Astrocyte of the spinal cord (primary cell): Measurements from ENCODE around the gene CAPN2.

Source experiments
- DNase-seq: peaks from one replicate; pipeline ENCODE4 v3.0.0; 2011; ENCODE audit warnings: low read depth, low spot score
- H3K4me3 ChIP-seq: 2 replicates; pipeline ENCODE4 v1.5.1; 2011; ENCODE audit warnings: low read depth, mild to moderate bottlenecking, low read length, moderate library complexity
- in situ Hi-C: cut with HindIII; loops from 2 replicates; pipeline ENCODE4 v1.10.0; 2017; ENCODE audit warnings: low sequenced_read_pairs
- TF ChIP-seq, protein P1 (sequence below): IDR thresholded peaks from 2 replicates; pipeline ENCODE4 v1.5.1; 2012; ENCODE audit warnings: low read depth, mild to moderate bottlenecking, low read length, inconsistent platforms

Gene CAPN2

DNA sequence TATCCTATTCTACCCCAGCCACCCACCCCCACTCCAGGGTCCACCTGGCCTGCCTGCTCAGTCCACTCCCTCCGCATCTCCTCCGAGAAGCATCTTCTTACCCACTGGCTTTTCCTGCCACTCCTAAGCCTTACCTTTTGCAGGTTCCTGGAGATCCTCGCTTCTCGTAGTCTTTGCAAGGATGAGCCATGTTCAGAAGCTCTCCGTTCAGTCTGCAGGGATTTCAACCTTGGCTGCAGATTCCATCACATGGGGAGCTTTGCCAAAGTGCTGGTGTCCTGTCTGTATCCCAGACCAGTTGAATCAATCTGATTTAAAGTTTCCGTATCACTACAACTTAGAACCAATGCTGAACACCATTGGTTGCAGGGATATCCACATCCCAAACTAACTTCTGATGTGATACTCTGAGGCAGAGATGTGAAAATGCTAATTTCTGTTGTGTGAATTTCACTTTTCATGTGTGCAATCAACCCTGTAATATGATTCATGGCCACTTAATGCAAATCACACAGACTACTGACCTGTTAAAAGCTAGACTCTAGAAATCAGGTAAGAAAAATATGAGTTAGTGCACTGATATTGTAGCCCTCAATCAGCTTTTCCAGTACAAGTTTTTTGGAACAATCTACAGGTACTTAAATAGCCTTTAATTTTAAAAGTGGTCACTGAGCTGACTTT lies 61.9 kb downstream of the CAPN2 start:
- DNase-seq = peak; percentile 11
- in situ Hi-C loops = no loop called here
- no peak overlapping the region for H3K4me3 ChIP-seq
- TF ChIP-seq, protein P1, sequence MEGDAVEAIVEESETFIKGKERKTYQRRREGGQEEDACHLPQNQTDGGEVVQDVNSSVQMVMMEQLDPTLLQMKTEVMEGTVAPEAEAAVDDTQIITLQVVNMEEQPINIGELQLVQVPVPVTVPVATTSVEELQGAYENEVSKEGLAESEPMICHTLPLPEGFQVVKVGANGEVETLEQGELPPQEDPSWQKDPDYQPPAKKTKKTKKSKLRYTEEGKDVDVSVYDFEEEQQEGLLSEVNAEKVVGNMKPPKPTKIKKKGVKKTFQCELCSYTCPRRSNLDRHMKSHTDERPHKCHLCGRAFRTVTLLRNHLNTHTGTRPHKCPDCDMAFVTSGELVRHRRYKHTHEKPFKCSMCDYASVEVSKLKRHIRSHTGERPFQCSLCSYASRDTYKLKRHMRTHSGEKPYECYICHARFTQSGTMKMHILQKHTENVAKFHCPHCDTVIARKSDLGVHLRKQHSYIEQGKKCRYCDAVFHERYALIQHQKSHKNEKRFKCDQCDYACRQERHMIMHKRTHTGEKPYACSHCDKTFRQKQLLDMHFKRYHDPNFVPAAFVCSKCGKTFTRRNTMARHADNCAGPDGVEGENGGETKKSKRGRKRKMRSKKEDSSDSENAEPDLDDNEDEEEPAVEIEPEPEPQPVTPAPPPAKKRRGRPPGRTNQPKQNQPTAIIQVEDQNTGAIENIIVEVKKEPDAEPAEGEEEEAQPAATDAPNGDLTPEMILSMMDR = no peak

DNA sequence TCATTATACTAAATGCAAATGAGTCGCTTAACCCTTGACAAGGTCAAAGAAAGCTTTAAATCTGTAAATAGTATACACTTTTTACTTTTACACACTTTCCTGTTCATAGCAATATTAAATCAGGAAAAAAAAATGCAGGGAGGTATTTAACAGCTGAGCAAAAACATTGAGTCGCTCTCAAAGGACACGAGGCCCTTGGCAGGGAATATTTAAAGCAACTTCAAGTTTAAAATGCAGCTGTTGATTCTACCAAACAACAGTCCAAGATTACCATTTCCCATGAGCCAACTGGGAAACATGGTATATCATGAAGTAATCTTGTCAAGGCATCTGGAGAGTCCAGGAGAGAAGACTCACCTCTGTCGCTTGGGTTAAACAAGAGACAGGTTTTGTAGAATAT lies 62.7 kb downstream of the CAPN2 start:
- DNase-seq = peak; percentile 83
- in situ Hi-C loops = no loop called here
- TF ChIP-seq, protein P1 = no peak
- H3K4me3 ChIP-seq = no peak overlapping the region

DNA sequence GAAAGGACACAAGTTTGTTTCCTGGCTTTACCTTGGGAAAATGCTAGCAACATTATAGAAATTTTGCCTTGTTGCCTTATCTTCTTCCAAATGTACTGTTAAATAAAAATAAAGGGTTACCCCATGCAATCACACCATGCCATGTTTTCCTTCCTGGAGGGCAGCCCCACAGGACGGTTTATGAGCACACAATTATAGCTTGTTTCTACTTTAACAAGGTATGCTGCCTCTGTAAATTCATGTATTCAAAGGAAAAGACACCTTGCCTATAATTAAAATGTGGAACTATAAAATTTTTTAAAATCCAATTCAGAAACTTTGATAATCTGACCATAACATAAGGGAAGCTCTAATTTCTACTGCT lies 63.4 kb downstream of the CAPN2 start:
- H3K4me3 ChIP-seq = no peak overlapping the region
- in situ Hi-C loops = no loop called here
- no peak for DNase-seq
- TF ChIP-seq, protein P1 = no peak

DNA sequence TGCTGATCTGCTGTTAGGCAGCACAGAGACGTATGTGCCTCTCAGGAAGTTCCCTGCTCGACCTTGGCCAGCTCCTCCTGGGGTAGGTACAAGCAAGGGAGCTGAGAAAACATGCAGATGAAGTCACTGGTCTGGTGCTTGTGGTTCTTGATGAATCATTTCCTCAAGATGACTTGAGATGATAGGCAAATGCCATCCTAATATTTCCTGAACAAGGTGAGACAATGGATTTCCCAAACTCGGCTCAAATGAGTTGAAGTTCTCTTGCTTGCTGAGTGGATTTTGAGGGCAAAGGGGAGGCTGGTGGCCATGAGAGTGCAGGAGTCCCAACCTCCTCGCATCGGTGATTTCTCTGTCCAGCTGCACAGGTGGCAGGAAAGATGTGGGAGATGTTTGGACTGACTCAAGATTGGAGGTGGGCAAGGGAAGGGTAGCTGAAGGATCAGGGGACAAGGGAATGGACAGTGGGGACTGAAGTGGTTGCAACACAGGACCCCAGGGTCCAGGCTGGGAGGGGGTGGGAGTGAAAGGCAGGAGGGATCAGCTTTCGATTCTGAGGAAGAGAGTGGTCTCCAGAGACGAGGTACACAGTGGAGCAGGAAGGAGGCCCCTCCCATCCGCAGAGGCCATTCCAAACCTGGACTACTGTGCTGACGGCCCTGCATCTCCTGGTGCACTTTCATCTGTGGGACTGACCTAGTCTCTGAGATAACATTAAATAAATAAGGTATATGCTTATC lies 63.9 kb downstream of the CAPN2 start:
- peak; percentile 89 for DNase-seq
- H3K4me3 ChIP-seq = no peak overlapping the region
- TF ChIP-seq, protein P1 = no peak
- in situ Hi-C loops = no loop called here

DNA sequence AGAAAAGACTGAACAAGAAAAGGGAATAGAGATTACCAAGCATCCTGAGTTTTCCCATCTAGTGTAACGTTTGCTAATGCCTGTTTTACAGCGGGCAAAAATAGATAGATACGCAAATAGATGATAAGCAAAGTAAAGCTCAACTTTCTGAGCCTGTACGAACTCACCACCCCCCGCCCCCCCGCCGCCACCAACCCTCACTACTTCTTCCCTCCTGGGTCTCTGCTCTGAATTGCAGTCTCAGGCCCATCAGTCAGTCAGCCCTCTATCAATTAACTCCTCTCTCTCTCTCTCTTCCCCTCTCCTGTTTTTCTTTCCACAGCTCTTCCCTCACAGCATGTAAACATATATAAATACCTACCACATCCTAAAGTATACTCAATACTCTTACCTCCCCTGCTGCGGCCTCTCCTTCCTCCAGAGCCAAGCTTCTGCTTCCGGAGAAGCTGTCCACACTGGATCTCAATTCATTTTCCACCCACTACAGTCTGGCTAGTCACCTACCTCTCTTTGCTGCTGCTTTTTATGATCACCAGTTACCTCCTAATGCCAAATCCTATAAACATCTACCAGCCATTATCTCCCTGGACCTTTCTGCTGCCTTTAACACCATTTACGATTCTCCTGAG lies 64.6 kb downstream of the CAPN2 start:
- in situ Hi-C loops = no loop called here
- TF ChIP-seq, protein P1 = no peak
- DNase-seq = peak; percentile 19
- no peak overlapping the region for H3K4me3 ChIP-seq

DNA sequence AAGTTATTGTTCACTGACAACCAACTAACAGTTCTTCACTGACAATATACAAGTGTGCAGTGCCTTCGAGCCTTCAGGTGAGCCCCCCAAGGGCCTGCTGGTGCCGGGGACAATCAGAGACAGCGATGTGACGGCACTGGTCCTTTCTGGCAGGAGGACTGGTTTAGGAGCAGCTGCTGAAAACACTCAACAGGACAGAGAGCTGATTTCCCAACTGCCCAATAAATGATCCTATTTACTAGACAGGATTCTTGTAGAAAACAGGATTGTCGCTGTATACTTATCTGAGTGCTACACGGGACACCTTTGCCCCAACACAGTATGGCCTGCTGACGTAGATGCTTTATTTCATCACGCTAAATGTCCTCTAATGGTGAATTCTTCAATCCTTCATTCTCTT lies 68.0 kb downstream of the CAPN2 start:
- no peak overlapping the region for H3K4me3 ChIP-seq
- DNase-seq = no peak
- in situ Hi-C loops = no loop called here
- TF ChIP-seq, protein P1 = no peak
